Psoas muscle (tissue), 8 donors: ENCODE measurements around the gene BICDL2. TPM values are rescaled to one million over a fixed set of nuclear protein-coding genes. Genes with fewer than 3 reads are reported as not detected.
A peak's percentile ranks its signal among the peaks of the same experiment; 100 is the strongest.

Experiments
- ATAC-seq, 4 donors: fragments of 200-7000 bp; cut with Tn5 transposase; one replicate each; pipeline ENCODE4 v1.9.1; 2020; ENCODE audit warnings: moderate library complexity in 3 of 4, mild to moderate bottlenecking in 2 of 4
- DNase-seq, 2 donors: peaks; one replicate each; pipeline ENCODE4 v3.0.0-alpha.2; 2020
- H3K27ac ChIP-seq: fragments of 200-600 bp; one replicate; pipeline ENCODE4 v1.8.0; 2022
- H3K27me3 ChIP-seq, 3 donors: fragments of 200-600 bp in 1 of 3; one replicate each; pipeline versions ENCODE4 v1.6.1 to v1.8.0; 2013 to 2022; ENCODE audit warnings: low read length in 2 of 3, mild to moderate bottlenecking in 2 of 3, moderate library complexity in 1 of 3; ENCODE audit not compliant: insufficient read depth in 3 of 3
- H3K36me3 ChIP-seq, 2 donors: fragments of 200-600 bp in 1 of 2; one replicate each; pipeline versions ENCODE4 v1.6.1 to v1.8.0; 2013 to 2022; ENCODE audit warnings: low read depth in 1 of 2, mild to moderate bottlenecking in 1 of 2, moderate library complexity in 1 of 2; ENCODE audit not compliant: insufficient read depth in 1 of 2
- H3K4me1 ChIP-seq: fragments of 200-600 bp; one replicate; pipeline ENCODE4 v1.8.0; 2022
- H3K4me3 ChIP-seq: fragments of 200-600 bp; one replicate; pipeline ENCODE4 v1.8.0; 2022; ENCODE audit warnings: mild to moderate bottlenecking
- H3K9me3 ChIP-seq: fragments of 200-600 bp; one replicate; pipeline ENCODE4 v1.8.0; 2022
- CTCF ChIP-seq: fragments of 200-600 bp; IDR thresholded peaks from one replicate; pipeline ENCODE4 v1.8.0; 2022; ENCODE audit warnings: antibody characterized with exemption
- WGBS, 3 donors: extraction: QIAGEN DNeasy Blood & Tissue Kit; methylation state at CpG; one replicate each; pipeline versions ENCODE4 v1.1.6 to v1.1.7; 2013; 5-methylcytosine and 5-hydroxymethylcytosine counted together
- intact Hi-C, 2 donors: fragments of 100-400 bp; cut with DNase I; formaldehyde crosslinking; loops; one replicate each; pipeline versions ENCODE4 v1.11.0 to v1.14.2; 2022
- polyA plus RNA-seq, 3 donors: library from polyadenylated mRNA; stranded (reverse); fragments of 200-250 nt; gene quantifications; one replicate each; pipeline ENCODE4 v1.2.3, GENCODE V29; 2013
- total RNA-seq, 4 donors: library from RNA; stranded (reverse); fragmentation: NEBNext Ultra II Directional in 2 of 4; extraction: Animal tissue kit (Norgen Biotek cat#: 25700) in 2 of 4; gene quantifications; one replicate each; pipeline versions ENCODE4 v1.2.1 to v1.2.4, GENCODE V29; 2021 to 2023
- donor health status: healthy with polysubstance abuse.
- donor health status: DM: no; HTN: no; CAD: no; lungs with moderate emphysema.
- donor health status: Bipolar disorder and iron deficiency.
- donor health status: healthy.
- donor health status: DM: yes; HTN: yes; CAD: no.
- donor health status: DM: no; HTN: no; CAD: no.
- donor health status: DM: no; HTN: no; CAD: no.
- donor health status: DM: yes; HTN: yes; CAD: no.

BICDL2 gene
- total and polyA plus RNA-seq, 7 donors = 0.01 to 0.18 TPM; not detected in 5

GRCh38 chr16:3063625-3064386, 27.1 kb upstream of the BICDL2 start:
- Histone ChIP-seq H3K27ac (peak overlapping the region; percentile 78), H3K9me3 (no peaks in the 10 kb centered on the region), H3K4me1 (peaks cover 48% of the 10 kb centered on the region), H3K27me3 (no peaks in the 10 kb centered on the region), H3K36me3 (peaks cover 0 to 13% of the 10 kb centered on the region in 2 donors), H3K4me3 (no peak overlapping the region)
- ATAC-seq (no peak), DNase-seq (no peak)
- no peak for TF ChIP-seq CTCF
- WGBS, 3 donors = 90 to 98% (median 94%) methylated on average over 8 of the region's 8 CpGs
- intact Hi-C loops = loop anchor here (5.0 kb wide), 1 partner anchor 33 kb away; the partner anchor contains the start of gene ZSCAN10 (in 2 of the 2)

- H3K27ac ChIP-seq = peak overlapping the region; percentile 33
Observed at GRCh38 chr16:3062553-3062952, 25.8 kb upstream of the BICDL2 start.

GRCh38 chr16:3060339-3061127, 23.8 kb upstream of the BICDL2 start:
- WGBS, 3 donors = 37 to 39% (median 39%) methylated on average over 14 of the region's 14 CpGs
- DNase-seq (no peak), ATAC-seq (peak in 1 of 4 donors; percentile 31)
- no peak overlapping the region for H3K4me3 ChIP-seq
- peak overlapping the region; percentile 76 for H3K27ac ChIP-seq
- peaks cover 47% of the 10 kb centered on the region for H3K4me1 ChIP-seq
- no peak for TF ChIP-seq CTCF
- no peaks in the 10 kb centered on the region for H3K9me3 ChIP-seq
- intact Hi-C loops = loop anchor here (5.0 kb wide), 1 partner anchor 37 kb away; the partner anchor contains the start of gene ZSCAN10 (in 2 of the 2)
- no peaks in the 10 kb centered on the region for H3K36me3 ChIP-seq
- no peaks in the 10 kb centered on the region for H3K27me3 ChIP-seq

More at GRCh38 chr16:3062553-3062952, 25.8 kb upstream of the BICDL2 start:
- no peaks in the 10 kb centered on the region for H3K27me3 ChIP-seq
- WGBS, 3 donors = 43 to 77% (median 52%) methylated on average over 6 of the region's 6 CpGs
- H3K36me3 ChIP-seq = peaks cover 0 to 2% of the 10 kb centered on the region in 2 donors
- H3K4me1 ChIP-seq = peaks cover 49% of the 10 kb centered on the region
- ATAC-seq (peak in 1 of 4 donors; percentile 1), DNase-seq (no peak)
- H3K9me3 ChIP-seq = no peaks in the 10 kb centered on the region
- intact Hi-C loops = loop anchor here (5.0 kb wide), 1 partner anchor 35 kb away; the partner anchor contains the start of gene ZSCAN10 (in 2 of the 2)
- no peak for TF ChIP-seq CTCF
- H3K4me3 ChIP-seq = no peak overlapping the region

GRCh38 chr16:3059723-3060242, 23.0 kb upstream of the BICDL2 start:
- DNase-seq (no peak), ATAC-seq (no peak)
- no peaks in the 10 kb centered on the region for H3K36me3 ChIP-seq
- TF ChIP-seq CTCF = no peak
- no peaks in the 10 kb centered on the region for H3K27me3 ChIP-seq
- intact Hi-C loops = loop anchor here (1.0 to 5.0 kb wide), 5 partner anchors 38 to 111 kb away; partner anchors contain the start of gene ZSCAN10 (in 2 of the 2)
- no peaks in the 10 kb centered on the region for H3K9me3 ChIP-seq
- peaks cover 40% of the 10 kb centered on the region for H3K4me1 ChIP-seq
- peak overlapping the region; percentile 90 for H3K4me3 ChIP-seq
- 41 to 47% (median 42%) methylated on average over 9 of the region's 9 CpGs for WGBS, 3 donors
- peak overlapping the region; percentile 76 for H3K27ac ChIP-seq
